GM12878 (cell line): ENCODE results near the gene SCN3B. TPM values are rescaled to one million over a fixed set of nuclear protein-coding genes. Genes with fewer than 3 reads are reported as not detected.

ENCODE experiments used
- ATAC-seq: fragments of 200-7000 bp; cut with Tn5 transposase; 3 replicates; pipeline ENCODE4 v1.9.1; 2020; ENCODE audit warnings: mild to moderate bottlenecking, moderate library complexity
- BruUV-seq: library from RNA; stranded (reverse); fragments of 400-500 nt; replicated peaks from 2 replicates; lab custom pipeline; 2021; lab: Mats Ljungman, UMichigan
- CTCF ChIA-PET: fragments of 300-600 bp; sonication (Branson Sonifier 250); formaldehyde crosslinking; extraction: SDS; loops from one replicate; lab custom pipeline; 2021; ENCODE audit warnings: inconsistent platforms; lab: Yijun Ruan, JAX
- POLR2A ChIA-PET: fragments of 350-600 bp; formaldehyde crosslinking; extraction: SDS; loops from one replicate; lab custom pipeline; 2021; ENCODE audit warnings: inconsistent platforms; lab: Charles Lee
- RAD21 ChIA-PET: fragments of 300-600 bp; sonication (Branson Sonifier 250); formaldehyde crosslinking; loops from one replicate; lab custom pipeline; 2023; ENCODE audit warnings: antibody characterized with exemption; ENCODE audit not compliant: unreplicated experiment; lab: Charles Lee
- SMC1A ChIA-PET: fragments of 300-600 bp; sonication (Branson Sonifier 250); formaldehyde crosslinking; loops from one replicate; lab custom pipeline; 2023; ENCODE audit not compliant: unreplicated experiment, uncharacterized antibody; lab: Charles Lee
- DNase-seq: peaks from one replicate; pipeline ENCODE4 v3.0.0-alpha.2; 2011; ENCODE audit warnings: low read depth, low spot score
- FAIRE-seq: peaks from 3 replicates; lab custom pipeline; 2011; peaks lifted over from hg19 to GRCh38; lab: Jason Lieb, UNC
- H2AFZ ChIP-seq: 2 replicates; pipeline ENCODE4 v1.6.0; 2011; ENCODE audit warnings: low read depth, low read length, control low read depth; ENCODE audit not compliant: control insufficient read depth
- H3K27ac ChIP-seq: 2 replicates; pipeline ENCODE4 v1.5.1; 2011; ENCODE audit warnings: control low read depth; ENCODE audit not compliant: control insufficient read depth, insufficient read depth
- H3K27me3 ChIP-seq, 2 experiments: replicated peaks in 1 of 2; 2 replicates each; pipeline versions ENCODE4 v1.6.0 to v1.6.1; 2011; ENCODE audit warnings: low read length in 1 of 2; ENCODE audit not compliant: control insufficient read depth in 2 of 2, insufficient read depth in 2 of 2
- H3K36me3 ChIP-seq, 2 experiments: 2 replicates each; pipeline ENCODE4 v1.5.1; 2011; ENCODE audit warnings: low read length in 1 of 2; ENCODE audit not compliant: control insufficient read depth in 2 of 2, insufficient read depth in 2 of 2
- H3K4me1 ChIP-seq: 2 replicates; pipeline ENCODE4 v1.6.1; 2011; ENCODE audit warnings: mild to moderate bottlenecking, low read length, moderate library complexity, mixed read lengths; ENCODE audit not compliant: control insufficient read depth, insufficient read depth
- H3K4me2 ChIP-seq: 2 replicates; pipeline ENCODE4 v1.6.0; 2011; ENCODE audit warnings: control low read depth; ENCODE audit not compliant: control insufficient read depth, insufficient read depth
- H3K4me3 ChIP-seq: fragments of 200-600 bp; sonication (generic); 2 replicates; pipeline ENCODE4 v1.5.1; 2016
- H3K79me2 ChIP-seq: 2 replicates; pipeline ENCODE4 v1.6.0; 2011; ENCODE audit warnings: low read length; ENCODE audit not compliant: control insufficient read depth, insufficient read depth
- H3K9ac ChIP-seq: 2 replicates; pipeline ENCODE4 v1.8.0; 2011; ENCODE audit warnings: low read length, control low read depth, mixed read lengths; ENCODE audit not compliant: control insufficient read depth, insufficient read depth
- H3K9me3 ChIP-seq: replicated peaks from 3 replicates; pipeline ENCODE4 v1.5.1; 2011; ENCODE audit warnings: mild to moderate bottlenecking, low read length; ENCODE audit not compliant: control insufficient read depth, insufficient read depth
- H4K20me1 ChIP-seq: 2 replicates; pipeline ENCODE4 v1.6.0; 2011; ENCODE audit not compliant: control insufficient read depth, insufficient read depth
- BCL11A ChIP-seq: IDR thresholded peaks from 2 replicates; pipeline ENCODE4 v1.6.1; 2011; ENCODE audit warnings: low read depth, low read length
- EGR1 ChIP-seq, 2 experiments: IDR thresholded peaks; 1 replicate in 1 of 2; 2 replicates in 1 of 2; pipeline ENCODE4 v1.6.1; 2011 to 2012; ENCODE audit warnings: low read depth in 2 of 2, low read length in 2 of 2, borderline replicate concordance in 1 of 2, mild to moderate bottlenecking in 1 of 2, moderate library complexity in 1 of 2
- GATAD2B ChIP-seq: fragments of 450-650 bp; conservative IDR thresholded peaks from 2 replicates; pipeline ENCODE4 v1.6.1; 2017; ENCODE audit warnings: low read depth, mild to moderate bottlenecking, moderate library complexity
- IKZF1 ChIP-seq: fragments of 450-650 bp; conservative IDR thresholded peaks from 2 replicates; pipeline ENCODE4 v1.6.1; 2017; ENCODE audit warnings: antibody characterized with exemption, mild to moderate bottlenecking
- JUND ChIP-seq: IDR thresholded peaks from 2 replicates; pipeline ENCODE4 v1.6.1; 2012; ENCODE audit warnings: low read depth, mild to moderate bottlenecking, low read length, improper control_type of control experiment, moderate library complexity
- REST ChIP-seq: IDR thresholded peaks from 2 replicates; pipeline ENCODE4 v1.6.1; 2012; ENCODE audit warnings: mild to moderate bottlenecking, low read depth, low read length
- SIN3A ChIP-seq: IDR thresholded peaks from 2 replicates; pipeline ENCODE4 v1.6.1; 2012; ENCODE audit warnings: low read depth, low read length, improper control_type of control experiment
- SMC3 ChIP-seq: IDR thresholded peaks from 2 replicates; pipeline ENCODE4 v1.6.1; 2011; ENCODE audit warnings: low read length, improper control_type of control experiment, borderline replicate concordance
- TARDBP ChIP-seq: IDR thresholded peaks from 2 replicates; pipeline ENCODE4 v1.6.1; 2016; ENCODE audit warnings: borderline replicate concordance
- ZNF274 ChIP-seq: IDR thresholded peaks from one replicate; pipeline ENCODE4 v1.8.0; 2011; ENCODE audit not compliant: insufficient read length, insufficient read depth
- WGBS: methylation state at CpG from one replicate; pipeline ENCODE4 v1.1.6; 2016; ENCODE audit warnings: low lambda C conversion rate; ENCODE audit not compliant: insufficient replicate concordance, insufficient coverage; ENCODE audit errors: missing lambda C conversion rate; 5-methylcytosine and 5-hydroxymethylcytosine counted together
- in situ Hi-C: fragments of 300-500 bp; cut with MboI; formaldehyde crosslinking; loops from 9 replicates; pipeline ENCODE4 v1.14.3; 2018; ENCODE audit warnings: mixed read lengths
- intact Hi-C: fragments of 100-400 bp; cut with micrococcal nuclease; formaldehyde crosslinking; loops from one replicate; pipeline ENCODE4 v1.14.2; 2022; ENCODE audit not compliant: unreplicated experiment
- polyA plus RNA-seq, 11 experiments: library from polyadenylated mRNA; depleted of rRNA in 4 of 11; unstranded in 6 of 11; stranded (reverse) in 5 of 11; fragments of >200 nt; fragmentation: Nextera tagmentation in 4 of 11; fragmentation: Illumina TruSeq in 1 of 11; extraction: Ambion mirVana in 4 of 11; extraction: Trizol in 1 of 11; gene quantifications; 1 replicate in 1 of 11; 2 replicates in 10 of 11; pipeline versions ENCODE4 v1.2.1 to v1.2.3, GENCODE V29; 2011 to 2016; ENCODE audit warnings: inconsistent platforms in 2 of 11, missing spikeins in 2 of 11, low read depth in 1 of 11
- total RNA-seq, 4 experiments: library from RNA; depleted of rRNA in 3 of 4; stranded (reverse); fragments of >200 nt in 3 of 4; fragmentation: Illumina TruSeq in 1 of 4; extraction: Trizol in 1 of 4; gene quantifications; 2 replicates each; pipeline versions ENCODE4 v1.2.1 to v1.2.3, GENCODE V29; 2013 to 2021
- TF ChIP-seq, protein P1 (sequence below), 3 experiments: IDR thresholded peaks in 2 of 3; conservative IDR thresholded peaks in 1 of 3; 2 replicates each; pipeline ENCODE4 v1.5.1; 2011; ENCODE audit warnings: low read depth in 3 of 3, low read length in 3 of 3, mild to moderate bottlenecking in 3 of 3, control low read depth in 2 of 3, moderate library complexity in 2 of 3, inconsistent platforms in 1 of 3, mixed read lengths in 1 of 3; ENCODE audit not compliant: control insufficient read depth in 2 of 3, insufficient read depth in 1 of 3; ENCODE audit errors: extremely low read depth in 1 of 3

Gene SCN3B
- total and polyA plus RNA-seq, 10 of the 15 experiments (the other 5 are each of a cell fraction or from before 2014, with no cell fraction given), result 0.01 to 0.12 (median 0.09) TPM; not detected in 7

- TF ChIP-seq TARDBP (no peak), SIN3A (no peak), GATAD2B (no peak), EGR1 (IDR thresholded peaks at IDR 0.05; ENCODE audit: borderline replicate concordance in 1 of 2, low read depth in 2 of 2, low read length in 2 of 2) (no peak), SMC3 (no peak), REST (no peak), IKZF1 (no peak), JUND (no peak), ZNF274 (no peak), BCL11A (no peak)
- TF ChIP-seq, protein P1, sequence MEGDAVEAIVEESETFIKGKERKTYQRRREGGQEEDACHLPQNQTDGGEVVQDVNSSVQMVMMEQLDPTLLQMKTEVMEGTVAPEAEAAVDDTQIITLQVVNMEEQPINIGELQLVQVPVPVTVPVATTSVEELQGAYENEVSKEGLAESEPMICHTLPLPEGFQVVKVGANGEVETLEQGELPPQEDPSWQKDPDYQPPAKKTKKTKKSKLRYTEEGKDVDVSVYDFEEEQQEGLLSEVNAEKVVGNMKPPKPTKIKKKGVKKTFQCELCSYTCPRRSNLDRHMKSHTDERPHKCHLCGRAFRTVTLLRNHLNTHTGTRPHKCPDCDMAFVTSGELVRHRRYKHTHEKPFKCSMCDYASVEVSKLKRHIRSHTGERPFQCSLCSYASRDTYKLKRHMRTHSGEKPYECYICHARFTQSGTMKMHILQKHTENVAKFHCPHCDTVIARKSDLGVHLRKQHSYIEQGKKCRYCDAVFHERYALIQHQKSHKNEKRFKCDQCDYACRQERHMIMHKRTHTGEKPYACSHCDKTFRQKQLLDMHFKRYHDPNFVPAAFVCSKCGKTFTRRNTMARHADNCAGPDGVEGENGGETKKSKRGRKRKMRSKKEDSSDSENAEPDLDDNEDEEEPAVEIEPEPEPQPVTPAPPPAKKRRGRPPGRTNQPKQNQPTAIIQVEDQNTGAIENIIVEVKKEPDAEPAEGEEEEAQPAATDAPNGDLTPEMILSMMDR (IDR thresholded peaks at IDR 0.05 in 2 of 3, conservative IDR thresholded peaks at IDR 0.05 in 1 of 3; ENCODE audit: control insufficient read depth in 2 of 3, extremely low read depth in 1 of 3, insufficient read depth in 1 of 3, low read depth in 3 of 3, low read length in 3 of 3), result no peak
- in situ Hi-C loops, result no loop called here
- intact Hi-C loops, result no loop called here
- Histone ChIP-seq H3K79me2 (no peaks in the 10 kb centered on the region), H2AFZ (no peak overlapping the region), H3K4me3 (no peak overlapping the region), H3K4me2 (no peak overlapping the region), H3K27ac (no peak overlapping the region), H3K9me3 (no peaks in the 10 kb centered on the region; the same call in 1 of the 3 replicates), H3K9ac (no peak overlapping the region), H3K36me3 (no peaks in the 10 kb centered on the region), H3K27me3 (peaks cover 0 to 3% of the 10 kb centered on the region in 2 experiments; a peak in 1 of 4 replicates), H4K20me1 (no peaks in the 10 kb centered on the region), H3K4me1 (no peaks in the 10 kb centered on the region)
- WGBS, result 30% methylated on average over 9 of the region's 9 CpGs
- BruUV-seq, result no TSS peak
- no peak for FAIRE-seq
- ChIA-PET CTCF (interaction anchor here (1.2 to 1.6 kb wide), 4 partner anchors 31 to 40 kb away, joined by 3 to 6 read pairs (median 4); no protein-coding TSS in a partner anchor), POLR2A (interaction anchor here (0.7 kb wide), 1 partner anchor 52 kb away, joined by 3 read pairs; no protein-coding TSS in a partner anchor), SMC1A (interaction anchor here (1.1 kb wide), 1 partner anchor 10 kb away, joined by 3 read pairs; no protein-coding TSS in a partner anchor), RAD21 (no interaction called here)
- no peak for ATAC-seq
- DNase-seq, result no peak
Observed at GRCh38 chr11:123671534-123671933, 17.1 kb upstream of the SCN3B start.
